Fibroblast of the conjunctiva (primary cell): ENCODE results near the gene CRACDL.

Experiments
- DNase-seq: peaks from one replicate; pipeline ENCODE4 v3.0.0-alpha.2; 2010; ENCODE audit warnings: low read depth

CRACDL gene

DNA sequence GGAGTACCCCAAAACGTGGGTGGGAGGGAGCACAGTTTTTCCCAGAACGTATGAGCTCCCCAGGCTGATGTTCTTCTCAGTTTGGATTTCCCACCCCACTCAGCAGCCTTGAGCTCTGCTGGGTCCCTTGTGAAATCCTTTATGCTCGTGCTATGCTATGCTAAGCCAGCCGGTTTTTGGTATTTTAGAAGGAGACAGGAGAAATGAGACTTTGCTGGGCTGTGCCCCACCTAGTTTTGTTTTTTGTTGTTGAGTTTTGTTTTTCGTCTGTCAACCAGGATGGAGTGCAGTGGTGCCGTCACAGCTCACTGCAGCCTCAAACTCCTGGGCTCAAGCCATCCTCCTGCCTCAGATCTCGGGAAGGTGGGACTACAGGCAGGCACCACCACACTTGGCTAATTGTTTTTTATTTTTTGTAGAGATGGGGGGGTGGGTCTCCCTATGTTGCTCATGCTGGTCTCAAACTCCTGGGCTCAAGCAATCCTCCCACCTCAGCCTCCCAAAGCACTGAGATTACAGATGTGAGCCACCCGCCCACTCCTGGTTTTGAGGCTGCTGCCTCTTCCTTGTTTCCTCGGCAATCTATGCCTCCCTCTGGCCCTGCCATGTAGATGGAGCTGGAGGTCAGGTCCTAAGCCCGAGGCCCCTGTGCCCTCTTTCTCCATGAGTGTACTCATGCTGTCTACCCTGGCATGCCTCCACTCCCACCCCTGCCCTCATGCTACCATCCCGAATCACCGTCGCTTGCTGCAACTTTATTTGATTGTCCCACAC lies 187.5 kb downstream of the CRACDL start:
- no peak for DNase-seq

- no peak for DNase-seq
Observed at GRCh38 chr2:98747888-98748287, 188.1 kb downstream of the CRACDL start.

- DNase-seq: no peak
Observed at GRCh38 chr2:98746426-98746825, 189.6 kb downstream of the CRACDL start.

DNA sequence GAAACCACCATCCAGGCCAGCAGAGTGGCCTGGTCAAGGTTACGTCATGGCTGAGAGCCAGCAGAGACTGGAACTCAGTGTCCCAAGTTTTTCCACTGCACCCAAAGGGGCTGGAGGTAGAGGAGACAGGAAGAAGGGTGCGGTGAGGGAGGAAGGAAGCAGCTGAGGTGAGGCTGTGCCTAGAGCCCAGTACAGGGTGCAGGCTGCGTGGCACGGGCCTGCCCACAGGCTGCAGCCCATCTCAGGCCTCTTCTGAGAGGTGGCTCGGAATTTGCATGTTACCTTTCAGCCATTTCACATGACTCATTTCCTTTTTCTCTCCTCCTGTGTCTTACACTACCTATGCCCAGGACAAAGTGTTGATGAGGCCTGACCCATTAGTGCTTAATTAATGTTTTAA lies 191.4 kb downstream of the CRACDL start:
- DNase-seq: no peak
